ENCODE results near the gene LAMB3. TPM values are rescaled to one million over a fixed set of nuclear protein-coding genes. Genes with fewer than 3 reads are reported as not detected.

The LAMB3 gene
- total RNA-seq, 1 experiment from 2014 or later, result 0.85 TPM

GRCh38 chr1:209692296-209692695, 40.1 kb upstream of the LAMB3 start:
- POLR2A ChIA-PET, result no interaction called here

GRCh38 chr1:209691237-209691636, 39.0 kb upstream of the LAMB3 start:
- H3K4me1 Mint-ChIP-seq, result peaks cover 4% of the 10 kb centered on the region
- H3K27me3 Mint-ChIP-seq (ENCODE audit: low read depth), result peaks cover 16% of the 10 kb centered on the region
- POLR2A ChIA-PET, result no interaction called here
- ATAC-seq (no peak), DNase-seq (ENCODE audit: low spot score) (no peak)
- CTCF ChIA-PET, result interaction anchor here (1.3 to 2.5 kb wide), 3 partner anchors 39 to 115 kb away, joined by 3 to 11 read pairs (median 5); partner anchors contain the start of gene LAMB3
- H3K27ac Mint-ChIP-seq, result no peak overlapping the region
- no peaks in the 10 kb centered on the region for H3K9me3 Mint-ChIP-seq
- no peak overlapping the region for H3K4me3 Mint-ChIP-seq
- no peaks in the 10 kb centered on the region for H3K36me3 Mint-ChIP-seq
- TF ChIP-seq USF2 (CRISPR knock-in tag; IDR thresholded peaks at IDR 0.05) (no peak), IRF1 (CRISPR knock-in tag; IDR thresholded peaks at IDR 0.05) (no peak), ZNF671 (CRISPR knock-in tag; IDR thresholded peaks at IDR 0.05) (no peak), ESRRA (CRISPR knock-in tag; IDR thresholded peaks at IDR 0.05; ENCODE audit: borderline replicate concordance) (no peak), ETV6 (CRISPR knock-in tag; IDR thresholded peaks at IDR 0.05) (no peak), KAT7 (CRISPR knock-in tag; IDR thresholded peaks at IDR 0.05; ENCODE audit: borderline replicate concordance) (no peak), ZNF317 (CRISPR knock-in tag; IDR thresholded peaks at IDR 0.05; ENCODE audit: borderline replicate concordance, low read depth) (no peak), CREM (CRISPR knock-in tag; IDR thresholded peaks at IDR 0.05) (no peak), ZNF425 (CRISPR knock-in tag; conservative IDR thresholded peaks at IDR 0.05) (no peak), ZNF263 (CRISPR knock-in tag; IDR thresholded peaks at IDR 0.05; ENCODE audit: low read depth) (no peak)

More at GRCh38 chr1:209692296-209692695, 40.1 kb upstream of the LAMB3 start:
- Mint-ChIP-seq H3K27me3 (ENCODE audit: low read depth) (peaks cover 16% of the 10 kb centered on the region), H3K27ac (no peak overlapping the region), H3K4me1 (peaks cover 4% of the 10 kb centered on the region), H3K36me3 (no peaks in the 10 kb centered on the region), H3K4me3 (no peak overlapping the region), H3K9me3 (no peaks in the 10 kb centered on the region)
- TF ChIP-seq OVOL2 (CRISPR knock-in tag; IDR thresholded peaks at IDR 0.05; ENCODE audit: borderline replicate concordance), result no peak
- no peak for TF ChIP-seq IRF2 (CRISPR knock-in tag; IDR thresholded peaks at IDR 0.05; ENCODE audit: borderline replicate concordance, low read depth)
- TF ChIP-seq EMX1 (CRISPR knock-in tag; IDR thresholded peaks at IDR 0.05), result no peak
- no peak for TF ChIP-seq NR3C1 (CRISPR knock-in tag; conservative IDR thresholded peaks at IDR 0.05; ENCODE audit: low read depth)
- TF ChIP-seq MLX (CRISPR knock-in tag; IDR thresholded peaks at IDR 0.05), result no peak
- TF ChIP-seq ZMAT4 (CRISPR knock-in tag; IDR thresholded peaks at IDR 0.05), result no peak
- no peak for TF ChIP-seq ELF4 (CRISPR knock-in tag; IDR thresholded peaks at IDR 0.05; ENCODE audit: low read depth)
- no peak for TF ChIP-seq ERG (CRISPR knock-in tag; IDR thresholded peaks at IDR 0.05)
- TF ChIP-seq CREM (CRISPR knock-in tag; IDR thresholded peaks at IDR 0.05), result no peak
- TF ChIP-seq MYBL2 (CRISPR knock-in tag; IDR thresholded peaks at IDR 0.05), result no peak
- TF ChIP-seq RORB (CRISPR knock-in tag; IDR thresholded peaks at IDR 0.05), result no peak
- no peak for TF ChIP-seq ZNF425 (CRISPR knock-in tag; conservative IDR thresholded peaks at IDR 0.05)
- no peak for TF ChIP-seq ZBTB21 (CRISPR knock-in tag; IDR thresholded peaks at IDR 0.05; ENCODE audit: borderline replicate concordance)
- TF ChIP-seq ATF2 (CRISPR knock-in tag; IDR thresholded peaks at IDR 0.05; ENCODE audit: borderline replicate concordance, low read depth), result no peak
- DNase-seq (ENCODE audit: low spot score), result no peak
- CTCF ChIA-PET, result interaction anchor here (1.0 to 1.9 kb wide), 9 partner anchors 8 to 123 kb away, joined by 3 to 12 read pairs (median 4); partner anchors contain the start of gene CAMK1G
- no peak for ATAC-seq
